IMR-90 (cell line): ENCODE data around the gene BNIP3. TPM values are rescaled to one million over a fixed set of nuclear protein-coding genes. Genes with fewer than 3 reads are reported as not detected.

ENCODE experiments used
- ATAC-seq: fragments of 200-7000 bp; cut with Tn5 transposase; 2 replicates; pipeline ENCODE4 v1.9.1; 2020; ENCODE audit warnings: low read depth, mild to moderate bottlenecking, moderate library complexity
- BruUV-seq: library from RNA; stranded (reverse); fragments of 400-500 nt; replicated peaks from 2 replicates; lab custom pipeline; 2021; lab: Mats Ljungman, UMichigan
- CTCF ChIA-PET: fragments of 300-600 bp; formaldehyde crosslinking; extraction: SDS; loops from one replicate; lab custom pipeline; 2021; ENCODE audit warnings: antibody characterized with exemption; lab: Yijun Ruan, JAX
- POLR2A ChIA-PET: fragments of 300-600 bp; sonication (Branson Sonifier 250); formaldehyde crosslinking; loops from one replicate; lab custom pipeline; 2022; ENCODE audit warnings: antibody characterized with exemption; ENCODE audit not compliant: unreplicated experiment; lab: Charles Lee
- DNase-seq: peaks from one replicate; pipeline ENCODE4 v3.0.0; 2013
- H2AFZ ChIP-seq: replicated peaks from 2 replicates; pipeline ENCODE3; 2013; ENCODE audit warnings: low read length, mild to moderate bottlenecking; ENCODE audit not compliant: poor library complexity
- H2AK5ac ChIP-seq: 2 replicates; pipeline ENCODE4 v1.6.1; 2013; ENCODE audit warnings: low read depth, low read length, inconsistent platforms
- H2AK9ac ChIP-seq: replicated peaks from 2 replicates; pipeline ENCODE3; 2013; ENCODE audit warnings: mild to moderate bottlenecking, low read depth, low read length, moderate library complexity; ENCODE audit not compliant: poor library complexity
- H2BK120ac ChIP-seq: 2 replicates; pipeline ENCODE4 v1.6.1; 2013; ENCODE audit warnings: low read depth, low read length, inconsistent platforms
- H2BK15ac ChIP-seq: 3 replicates; pipeline ENCODE4 v1.6.1; 2013; ENCODE audit warnings: low read depth, low read length, inconsistent platforms
- H2BK20ac ChIP-seq: 2 replicates; pipeline ENCODE4 v1.6.1; 2013; ENCODE audit warnings: low read depth, mild to moderate bottlenecking, inconsistent platforms, low read length, moderate library complexity
- H2BK5ac ChIP-seq: 2 replicates; pipeline ENCODE4 v1.6.1; 2013; ENCODE audit warnings: mild to moderate bottlenecking, low read depth, low read length, inconsistent platforms; ENCODE audit not compliant: poor library complexity, severe bottlenecking
- H3K14ac ChIP-seq: replicated peaks from 2 replicates; pipeline ENCODE4 v1.6.1; 2013; ENCODE audit warnings: low read depth, low read length, inconsistent platforms
- H3K18ac ChIP-seq: 2 replicates; pipeline ENCODE4 v1.6.1; 2013; ENCODE audit warnings: low read depth, low read length, control low read depth
- H3K23ac ChIP-seq: 2 replicates; pipeline ENCODE4 v1.6.1; 2013; ENCODE audit warnings: low read depth, low read length, inconsistent platforms
- H3K27ac ChIP-seq: 2 replicates; pipeline ENCODE4 v1.5.1; 2013; ENCODE audit warnings: mild to moderate bottlenecking, control low read depth, low read length; ENCODE audit not compliant: insufficient read depth
- H3K27me3 ChIP-seq: 2 replicates; pipeline ENCODE4 v1.6.1; 2013; ENCODE audit warnings: low read length; ENCODE audit not compliant: control insufficient read depth, insufficient read depth
- H3K36me3 ChIP-seq: 2 replicates; pipeline ENCODE4 v1.6.1; 2013; ENCODE audit warnings: low read length, mixed read lengths; ENCODE audit not compliant: control insufficient read depth, insufficient read depth
- H3K4ac ChIP-seq: 2 replicates; pipeline ENCODE4 v1.6.1; 2013; ENCODE audit warnings: low read depth, low read length, inconsistent platforms
- H3K4me1 ChIP-seq: 2 replicates; pipeline ENCODE4 v1.6.1; 2013; ENCODE audit warnings: low read length, mixed read lengths; ENCODE audit not compliant: control insufficient read depth, insufficient read depth
- H3K4me2 ChIP-seq: 2 replicates; pipeline ENCODE4 v1.6.1; 2013; ENCODE audit warnings: low read depth, mild to moderate bottlenecking, control low read depth, low read length, moderate library complexity
- H3K4me3 ChIP-seq: 2 replicates; pipeline ENCODE4 v1.5.1; 2013; ENCODE audit warnings: low read depth, mild to moderate bottlenecking, control low read depth, low read length, moderate library complexity; ENCODE audit not compliant: insufficient read depth
- H3K56ac ChIP-seq: 2 replicates; pipeline ENCODE4 v1.6.1; 2013; ENCODE audit warnings: low read length, inconsistent platforms; ENCODE audit not compliant: insufficient read depth; ENCODE audit errors: extremely low read depth
- H3K79me1 ChIP-seq, 2 experiments: 2 replicates each; pipeline ENCODE4 v1.6.1; 2013; ENCODE audit warnings: low read length in 2 of 2, inconsistent platforms in 1 of 2, low read depth in 1 of 2
- H3K9ac ChIP-seq: 2 replicates; pipeline ENCODE4 v1.6.1; 2013; ENCODE audit warnings: low read depth, low read length, control low read depth
- H3K9me1 ChIP-seq: 2 replicates; pipeline ENCODE4 v1.6.1; 2013; ENCODE audit warnings: low read length, inconsistent platforms; ENCODE audit not compliant: insufficient read depth
- H3K9me3 ChIP-seq: 2 replicates; pipeline ENCODE4 v1.6.1; 2013; ENCODE audit warnings: low read length; ENCODE audit not compliant: control insufficient read depth, insufficient read depth
- H4K20me1 ChIP-seq: 2 replicates; pipeline ENCODE4 v1.6.1; 2013; ENCODE audit warnings: low read length, inconsistent platforms; ENCODE audit not compliant: insufficient read depth
- H4K5ac ChIP-seq: 2 replicates; pipeline ENCODE4 v1.6.1; 2013; ENCODE audit warnings: mild to moderate bottlenecking, low read depth, low read length, control low read depth
- H4K8ac ChIP-seq, 2 experiments: 2 replicates each; pipeline ENCODE4 v1.6.1; 2013; ENCODE audit warnings: low read depth in 2 of 2, low read length in 2 of 2, control low read depth in 1 of 2, inconsistent platforms in 1 of 2
- H4K91ac ChIP-seq: 2 replicates; pipeline ENCODE4 v1.6.1; 2013; ENCODE audit warnings: low read depth, low read length, inconsistent platforms; ENCODE audit not compliant: insufficient read depth
- CEBPB ChIP-seq: IDR thresholded peaks from 2 replicates; pipeline ENCODE4 v1.6.1; 2012; ENCODE audit warnings: low read depth, low read length, improper control_type of control experiment
- CHD1 ChIP-seq: IDR thresholded peaks from 2 replicates; pipeline ENCODE4 v1.6.1; 2012; ENCODE audit warnings: low read depth, low read length, improper control_type of control experiment
- FOS ChIP-seq: fragments of 150-350 bp; IDR thresholded peaks from 2 replicates; pipeline ENCODE4 v1.6.1; 2016; ENCODE audit warnings: low read depth, low read length
- MAFK ChIP-seq: IDR thresholded peaks from 2 replicates; pipeline ENCODE4 v1.6.1; 2012; ENCODE audit warnings: low read depth, low read length, improper control_type of control experiment
- MAZ ChIP-seq: IDR thresholded peaks from 2 replicates; pipeline ENCODE4 v1.6.1; 2012; ENCODE audit warnings: low read depth, mild to moderate bottlenecking, low read length, improper control_type of control experiment, moderate library complexity, borderline replicate concordance
- MXI1 ChIP-seq: IDR thresholded peaks from 2 replicates; pipeline ENCODE4 v1.6.1; 2012; ENCODE audit warnings: low read depth, mild to moderate bottlenecking, low read length, moderate library complexity, borderline replicate concordance
- NFE2L2 ChIP-seq: fragments of 150-350 bp; IDR thresholded peaks from 2 replicates; pipeline ENCODE4 v1.6.1; 2016; ENCODE audit warnings: low read depth, mild to moderate bottlenecking, low read length
- POLR2A ChIP-seq: IDR thresholded peaks from 2 replicates; pipeline ENCODE4 v1.6.1; 2012; ENCODE audit warnings: mild to moderate bottlenecking, low read depth, low read length
- RAD21 ChIP-seq: IDR thresholded peaks from 2 replicates; pipeline ENCODE4 v1.6.1; 2012; ENCODE audit warnings: low read length, improper control_type of control experiment
- RCOR1 ChIP-seq: IDR thresholded peaks from 2 replicates; pipeline ENCODE4 v1.6.1; 2012; ENCODE audit warnings: mild to moderate bottlenecking, low read length, improper control_type of control experiment; ENCODE audit not compliant: insufficient replicate concordance
- RFX5 ChIP-seq: IDR thresholded peaks from 2 replicates; pipeline ENCODE4 v1.8.0; 2012; ENCODE audit warnings: low read depth, mild to moderate bottlenecking, low read length, moderate library complexity
- SMC3 ChIP-seq: fragments of 150-350 bp; IDR thresholded peaks from 2 replicates; pipeline ENCODE4 v1.6.1; 2016; ENCODE audit warnings: low read depth, mild to moderate bottlenecking, antibody characterized with exemption, low read length, moderate library complexity
- WGBS, 2 experiments: methylation state at CpG; one replicate each; pipeline versions ENCODE4 v1.1.5 to v1.1.7; 2013; ENCODE audit warnings: missing lambda C conversion rate in 2 of 2; ENCODE audit not compliant: insufficient read length in 1 of 2; ENCODE audit errors: extremely low coverage in 2 of 2; 5-methylcytosine and 5-hydroxymethylcytosine counted together
- dilution Hi-C: fragments of 300-500 bp; cut with HindIII; formaldehyde crosslinking; loops from one replicate; pipeline ENCODE4 v1.14.3; 2018; ENCODE audit warnings: low sequenced_read_pairs; ENCODE audit not compliant: unreplicated experiment
- in situ Hi-C: fragments of 300-500 bp; cut with MboI; formaldehyde crosslinking; loops from 3 replicates; pipeline ENCODE4 v1.14.3; 2019; ENCODE audit warnings: low sequenced_read_pairs, inconsistent platforms, mixed read lengths
- intact Hi-C: fragments of 100-400 bp; cut with micrococcal nuclease; formaldehyde crosslinking; loops from 2 replicates; pipeline ENCODE4 v1.10.0; 2022
- polyA plus RNA-seq, 3 experiments: library from polyadenylated mRNA; depleted of rRNA; stranded (reverse); fragments of >200 nt; gene quantifications; 2 replicates each; pipeline ENCODE4 v1.2.3, GENCODE V29; 2012; ENCODE audit warnings: low replicate concordance in 1 of 3
- total RNA-seq: library from RNA; depleted of rRNA; stranded (reverse); fragments of >200 nt; gene quantifications from 2 replicates; pipeline ENCODE4 v1.2.3, GENCODE V29; 2012
- TF ChIP-seq, protein P1 (sequence below): fragments of 150-350 bp; IDR thresholded peaks from 2 replicates; pipeline ENCODE4 v1.6.1; 2016; ENCODE audit warnings: low read depth, mild to moderate bottlenecking, low read length, moderate library complexity, borderline replicate concordance
- TF ChIP-seq, protein P2 (sequence below): fragments of 150-350 bp; IDR thresholded peaks from 2 replicates; pipeline ENCODE4 v1.6.1; 2017; ENCODE audit warnings: mild to moderate bottlenecking, antibody characterized with exemption, low read length, low read depth
- TF ChIP-seq, protein P3 (sequence below): conservative IDR thresholded peaks from 2 replicates; pipeline ENCODE4 v1.5.1; 2012; ENCODE audit warnings: mild to moderate bottlenecking, low read depth, low read length, improper control_type of control experiment

BNIP3 gene
- total and polyA plus RNA-seq, 2 of the 4 experiments (the other 2 are of a cell fraction): 134 to 211 TPM

DNA sequence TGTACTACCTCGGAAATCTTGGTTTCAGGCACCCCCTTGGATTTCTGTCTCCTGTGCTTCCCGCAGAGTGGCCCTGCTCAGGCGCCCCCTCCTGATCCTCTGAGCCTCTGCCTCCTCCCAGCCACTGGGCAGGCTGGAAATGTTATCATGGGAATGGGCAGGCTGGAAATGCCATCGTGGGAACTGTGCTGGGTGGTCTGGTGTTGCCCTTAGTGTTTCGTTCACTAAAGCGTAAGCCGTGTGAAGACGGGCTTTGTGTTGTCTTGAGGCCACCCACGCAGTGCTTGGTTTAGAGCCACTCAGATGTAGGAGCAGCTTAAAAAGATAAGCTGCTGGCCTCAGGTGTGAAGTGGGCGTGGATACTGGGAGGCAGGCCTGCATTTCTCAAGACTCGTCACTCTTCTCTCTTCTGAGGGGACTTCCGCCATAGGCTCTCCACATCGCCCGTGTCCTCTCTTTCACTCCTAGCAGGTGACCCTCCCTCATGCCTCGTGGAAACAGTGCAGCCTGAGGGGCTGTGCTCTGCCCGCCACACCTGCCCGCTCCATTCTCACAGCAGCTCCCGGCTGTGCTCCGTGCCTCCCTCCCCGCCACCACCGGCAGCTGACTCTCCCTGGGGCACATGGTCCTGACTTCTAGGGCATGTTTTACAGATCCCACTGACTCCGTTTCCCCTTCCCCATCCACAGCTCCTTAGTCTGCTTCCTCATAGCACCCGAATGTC is 52.4 kb downstream of the BNIP3 start:
- no peak overlapping the region for H2AK9ac ChIP-seq
- H3K27me3 ChIP-seq: no peaks in the 10 kb centered on the region
- H2BK120ac ChIP-seq: no peak overlapping the region
- H3K4me3 ChIP-seq: no peak overlapping the region
- no peak overlapping the region for H2BK5ac ChIP-seq
- peaks cover 72% of the 10 kb centered on the region for H4K20me1 ChIP-seq
- H3K79me1 ChIP-seq: peaks cover 45 to 85% of the 10 kb centered on the region in 2 experiments
- H3K56ac ChIP-seq: no peak overlapping the region
- H3K18ac ChIP-seq: no peak overlapping the region
- H3K9me3 ChIP-seq: peaks cover 4% of the 10 kb centered on the region; the same call in 1 of the 2 replicates
- TF ChIP-seq MXI1: no peak
- TF ChIP-seq, protein P1, sequence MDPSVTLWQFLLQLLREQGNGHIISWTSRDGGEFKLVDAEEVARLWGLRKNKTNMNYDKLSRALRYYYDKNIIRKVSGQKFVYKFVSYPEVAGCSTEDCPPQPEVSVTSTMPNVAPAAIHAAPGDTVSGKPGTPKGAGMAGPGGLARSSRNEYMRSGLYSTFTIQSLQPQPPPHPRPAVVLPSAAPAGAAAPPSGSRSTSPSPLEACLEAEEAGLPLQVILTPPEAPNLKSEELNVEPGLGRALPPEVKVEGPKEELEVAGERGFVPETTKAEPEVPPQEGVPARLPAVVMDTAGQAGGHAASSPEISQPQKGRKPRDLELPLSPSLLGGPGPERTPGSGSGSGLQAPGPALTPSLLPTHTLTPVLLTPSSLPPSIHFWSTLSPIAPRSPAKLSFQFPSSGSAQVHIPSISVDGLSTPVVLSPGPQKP: no peak
- no peak for TF ChIP-seq SMC3
- TF ChIP-seq CHD1: no peak
- TF ChIP-seq RCOR1: no peak
- no peak for TF ChIP-seq NFE2L2
- TF ChIP-seq FOS: no peak
- no peak for TF ChIP-seq MAFK
- TF ChIP-seq, protein P2, sequence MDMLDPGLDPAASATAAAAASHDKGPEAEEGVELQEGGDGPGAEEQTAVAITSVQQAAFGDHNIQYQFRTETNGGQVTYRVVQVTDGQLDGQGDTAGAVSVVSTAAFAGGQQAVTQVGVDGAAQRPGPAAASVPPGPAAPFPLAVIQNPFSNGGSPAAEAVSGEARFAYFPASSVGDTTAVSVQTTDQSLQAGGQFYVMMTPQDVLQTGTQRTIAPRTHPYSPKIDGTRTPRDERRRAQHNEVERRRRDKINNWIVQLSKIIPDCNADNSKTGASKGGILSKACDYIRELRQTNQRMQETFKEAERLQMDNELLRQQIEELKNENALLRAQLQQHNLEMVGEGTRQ: no peak
- no peak for TF ChIP-seq RFX5
- TF ChIP-seq RAD21: no peak
- TF ChIP-seq CEBPB: no peak
- TF ChIP-seq MAZ: no peak
- no peak for TF ChIP-seq POLR2A
- TF ChIP-seq, protein P3, sequence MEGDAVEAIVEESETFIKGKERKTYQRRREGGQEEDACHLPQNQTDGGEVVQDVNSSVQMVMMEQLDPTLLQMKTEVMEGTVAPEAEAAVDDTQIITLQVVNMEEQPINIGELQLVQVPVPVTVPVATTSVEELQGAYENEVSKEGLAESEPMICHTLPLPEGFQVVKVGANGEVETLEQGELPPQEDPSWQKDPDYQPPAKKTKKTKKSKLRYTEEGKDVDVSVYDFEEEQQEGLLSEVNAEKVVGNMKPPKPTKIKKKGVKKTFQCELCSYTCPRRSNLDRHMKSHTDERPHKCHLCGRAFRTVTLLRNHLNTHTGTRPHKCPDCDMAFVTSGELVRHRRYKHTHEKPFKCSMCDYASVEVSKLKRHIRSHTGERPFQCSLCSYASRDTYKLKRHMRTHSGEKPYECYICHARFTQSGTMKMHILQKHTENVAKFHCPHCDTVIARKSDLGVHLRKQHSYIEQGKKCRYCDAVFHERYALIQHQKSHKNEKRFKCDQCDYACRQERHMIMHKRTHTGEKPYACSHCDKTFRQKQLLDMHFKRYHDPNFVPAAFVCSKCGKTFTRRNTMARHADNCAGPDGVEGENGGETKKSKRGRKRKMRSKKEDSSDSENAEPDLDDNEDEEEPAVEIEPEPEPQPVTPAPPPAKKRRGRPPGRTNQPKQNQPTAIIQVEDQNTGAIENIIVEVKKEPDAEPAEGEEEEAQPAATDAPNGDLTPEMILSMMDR: no peak
- no peak overlapping the region for H2BK20ac ChIP-seq
- ATAC-seq (no peak), DNase-seq (no peak)
- H3K4me1 ChIP-seq: peaks cover 5% of the 10 kb centered on the region
- CTCF ChIA-PET: no interaction called here
- H3K9ac ChIP-seq: no peak overlapping the region
- H3K4ac ChIP-seq: no peak overlapping the region
- H2AK5ac ChIP-seq: no peak overlapping the region
- POLR2A ChIA-PET: no interaction called here
- no peak overlapping the region for H3K14ac ChIP-seq
- no peak overlapping the region for H3K4me2 ChIP-seq
- no peak overlapping the region for H4K91ac ChIP-seq
- BruUV-seq: no TSS peak
- no peak overlapping the region for H3K23ac ChIP-seq
- no peak overlapping the region for H4K5ac ChIP-seq
- WGBS, 2 experiments: 82% methylated on average over 12 of the region's 23 CpGs; no CpG with 5 or more reads in 1 of the 2 experiments
- no peak overlapping the region for H2BK15ac ChIP-seq
- no peak overlapping the region for H4K8ac ChIP-seq
- H3K9me1 ChIP-seq: peaks cover 30% of the 10 kb centered on the region
- dilution Hi-C loops (no loop called here), in situ Hi-C loops (no loop called here), intact Hi-C loops (no loop called here)
- no peak overlapping the region for H3K27ac ChIP-seq
- H3K36me3 ChIP-seq: peaks cover 6% of the 10 kb centered on the region
- H2AFZ ChIP-seq: no peak overlapping the region
